Stimulated activated naive B cell treated with anti-CD40 and anti-IgM and Interleukin-4, amounts not matched to agents 10 μg/mL and 1 μg/mL and 100 μg/mL, for 72 hours (primary cell): ENCODE results near the gene NKD2.
"Not testable (repeated sequence)": the region's sequence is repeated elsewhere in the genome, so short reads cannot be mapped to it uniquely, and the experiment has no call there.

ENCODE experiments used
- ATAC-seq, 2 donors: fragments of 150-1000 bp; cut with Tn5 transposase; replicated peaks; 2 replicates each; pipeline ENCODE4 v1.10.0; 2021; ENCODE audit warnings: moderate library complexity in 1 of 2
- DNase-seq: peaks from one replicate; pipeline ENCODE4 v3.0.0; 2021
- H3K27ac Mint-ChIP-seq: one replicate; pipeline ENCODE4 v1.8.0; 2022; ENCODE audit warnings: mild to moderate bottlenecking, mixed read lengths
- H3K27me3 Mint-ChIP-seq, 2 donors: one replicate each; pipeline ENCODE4 v1.8.0; 2022; ENCODE audit warnings: mixed read lengths in 2 of 2
- H3K36me3 Mint-ChIP-seq, 2 donors: one replicate each; pipeline ENCODE4 v1.8.0; 2022; ENCODE audit warnings: mixed read lengths in 2 of 2, mild to moderate bottlenecking in 1 of 2
- H3K4me1 Mint-ChIP-seq, 2 donors: one replicate each; pipeline ENCODE4 v1.8.0; 2022; ENCODE audit warnings: mixed read lengths in 2 of 2, mild to moderate bottlenecking in 1 of 2
- H3K4me3 Mint-ChIP-seq, 2 donors: one replicate each; pipeline ENCODE4 v1.8.0; 2022; ENCODE audit warnings: mild to moderate bottlenecking in 2 of 2, mixed read lengths in 2 of 2, moderate library complexity in 1 of 2
- H3K9me3 Mint-ChIP-seq, 2 donors: one replicate each; pipeline ENCODE4 v1.8.0; 2022; ENCODE audit warnings: mixed read lengths in 2 of 2, mild to moderate bottlenecking in 1 of 2

The NKD2 gene

GRCh38 chr5:1057485-1058082 is 49.0 kb downstream of the NKD2 start:
- Mint-ChIP-seq H3K27me3 (no peaks in the 10 kb centered on the region), H3K36me3 (peaks cover 12 to 28% of the 10 kb centered on the region in 2 donors), H3K4me1 (no peaks in the 10 kb centered on the region), H3K27ac (no peak overlapping the region), H3K9me3 (no peaks in the 10 kb centered on the region), H3K4me3 (no peak overlapping the region)
- ATAC-seq (no peak), DNase-seq (no peak)

GRCh38 chr5:1058083-1058945 is 49.7 kb downstream of the NKD2 start:
- Mint-ChIP-seq H3K27ac (no peak overlapping the region), H3K4me3 (no peak overlapping the region), H3K27me3 (no peaks in the 10 kb centered on the region), H3K4me1 (no peaks in the 10 kb centered on the region), H3K9me3 (no peaks in the 10 kb centered on the region), H3K36me3 (peaks cover 12 to 26% of the 10 kb centered on the region in 2 donors)
- DNase-seq (no peak), ATAC-seq (no peak)

GRCh38 chr5:1058988-1059883 is 50.6 kb downstream of the NKD2 start:
- Mint-ChIP-seq H3K9me3 (no peaks in the 10 kb centered on the region), H3K4me1 (no peaks in the 10 kb centered on the region), H3K4me3 (no peak overlapping the region), H3K27me3 (no peaks in the 10 kb centered on the region), H3K36me3 (peaks cover 12 to 20% of the 10 kb centered on the region in 2 donors), H3K27ac (no peak overlapping the region)
- DNase-seq: no peak
- no peak for ATAC-seq

- Mint-ChIP-seq H3K27ac (no peak overlapping the region), H3K9me3 (no peaks in the 10 kb centered on the region), H3K36me3 (peaks cover 14 to 23% of the 10 kb centered on the region in 2 donors), H3K27me3 (no peaks in the 10 kb centered on the region), H3K4me1 (no peaks in the 10 kb centered on the region), H3K4me3 (no peak overlapping the region)
- DNase-seq: no peak
- ATAC-seq: no peak
These were observed 51.3 kb downstream of the NKD2 start for GRCh38 chr5:1059884-1060263.

- Mint-ChIP-seq H3K36me3 (peaks cover 15 to 22% of the 10 kb centered on the region in 2 donors), H3K9me3 (no peaks in the 10 kb centered on the region), H3K27me3 (no peaks in the 10 kb centered on the region), H3K4me1 (no peaks in the 10 kb centered on the region), H3K27ac (no peak overlapping the region), H3K4me3 (no peak overlapping the region)
- ATAC-seq (no peak), DNase-seq (no peak)
These were observed 52.0 kb downstream of the NKD2 start for GRCh38 chr5:1060535-1060981.

- not testable (repeated sequence) for ATAC-seq, H3K4me1 Mint-ChIP-seq, H3K27ac Mint-ChIP-seq, DNase-seq, H3K9me3 Mint-ChIP-seq, H3K27me3 Mint-ChIP-seq, H3K4me3 Mint-ChIP-seq
- peaks cover 14 to 21% of the 10 kb centered on the region in 2 donors for H3K36me3 Mint-ChIP-seq
These were observed 52.7 kb downstream of the NKD2 start for GRCh38 chr5:1061292-1061691.

- Mint-ChIP-seq H3K9me3 (no peaks in the 10 kb centered on the region), H3K27me3 (no peaks in the 10 kb centered on the region), H3K27ac (no peak overlapping the region), H3K4me1 (no peaks in the 10 kb centered on the region), H3K4me3 (no peak overlapping the region), H3K36me3 (peaks cover 17 to 21% of the 10 kb centered on the region in 2 donors)
- ATAC-seq (no peak), DNase-seq (no peak)
These were observed 53.3 kb downstream of the NKD2 start for GRCh38 chr5:1061916-1062315.

- Mint-ChIP-seq H3K4me1 (no peaks in the 10 kb centered on the region), H3K36me3 (peaks cover 20 to 21% of the 10 kb centered on the region in 2 donors), H3K27me3 (no peaks in the 10 kb centered on the region), H3K27ac (no peak overlapping the region), H3K9me3 (no peaks in the 10 kb centered on the region), H3K4me3 (no peak overlapping the region)
- ATAC-seq (no peak), DNase-seq (no peak)
These were observed 54.4 kb downstream of the NKD2 start for GRCh38 chr5:1062761-1063568.

GRCh38 chr5:1063661-1064382 is 55.2 kb downstream of the NKD2 start:
- no peaks in the 10 kb centered on the region for H3K9me3 Mint-ChIP-seq
- H3K4me1 Mint-ChIP-seq: no peaks in the 10 kb centered on the region
- no peak overlapping the region for H3K27ac Mint-ChIP-seq
- no peak for ATAC-seq
- H3K36me3 Mint-ChIP-seq: peaks cover 20 to 21% of the 10 kb centered on the region in 2 donors
- no peaks in the 10 kb centered on the region for H3K27me3 Mint-ChIP-seq
- no peak overlapping the region for H3K4me3 Mint-ChIP-seq
- DNase-seq: no peak

- peaks cover 20 to 21% of the 10 kb centered on the region in 2 donors for H3K36me3 Mint-ChIP-seq
- no peak for DNase-seq
- no peak overlapping the region for H3K27ac Mint-ChIP-seq
- H3K4me1 Mint-ChIP-seq: no peaks in the 10 kb centered on the region
- no peak overlapping the region for H3K4me3 Mint-ChIP-seq
- H3K27me3 Mint-ChIP-seq: no peaks in the 10 kb centered on the region
- H3K9me3 Mint-ChIP-seq: no peaks in the 10 kb centered on the region
- ATAC-seq: no peak
These were observed 56.0 kb downstream of the NKD2 start for GRCh38 chr5:1064383-1065142.

GRCh38 chr5:1065143-1065750 is 56.6 kb downstream of the NKD2 start:
- H3K36me3 Mint-ChIP-seq: peaks cover 20 to 21% of the 10 kb centered on the region in 2 donors
- H3K27me3 Mint-ChIP-seq: no peaks in the 10 kb centered on the region
- no peaks in the 10 kb centered on the region for H3K4me1 Mint-ChIP-seq
- DNase-seq (no peak), ATAC-seq (no peak)
- no peak overlapping the region for H3K4me3 Mint-ChIP-seq
- no peak overlapping the region for H3K27ac Mint-ChIP-seq
- H3K9me3 Mint-ChIP-seq: no peaks in the 10 kb centered on the region

GRCh38 chr5:1065891-1066650 is 57.5 kb downstream of the NKD2 start:
- ATAC-seq: no peak
- H3K4me3 Mint-ChIP-seq: no peak overlapping the region
- no peaks in the 10 kb centered on the region for H3K9me3 Mint-ChIP-seq
- peaks cover 20 to 21% of the 10 kb centered on the region in 2 donors for H3K36me3 Mint-ChIP-seq
- no peaks in the 10 kb centered on the region for H3K27me3 Mint-ChIP-seq
- H3K4me1 Mint-ChIP-seq: no peaks in the 10 kb centered on the region
- DNase-seq: no peak
- H3K27ac Mint-ChIP-seq: no peak overlapping the region
